Upper lobe of right lung (tissue), 1 donor: ENCODE data around the gene UQCRFS1. TPM values are rescaled to one million over a fixed set of nuclear protein-coding genes. Genes with fewer than 3 reads are reported as not detected.

Experiments
- ATAC-seq: fragments of 200-7000 bp; cut with Tn5 transposase; one replicate; pipeline ENCODE4 v1.9.1; 2020; ENCODE audit warnings: mild to moderate bottlenecking, moderate library complexity
- DNase-seq: peaks from one replicate; pipeline ENCODE4 v3.0.0-alpha.2; 2020
- H3K27ac ChIP-seq: fragments of 200-600 bp; one replicate; pipeline ENCODE4 v1.8.0; 2022
- H3K27me3 ChIP-seq: fragments of 200-600 bp; one replicate; pipeline ENCODE4 v1.8.0; 2022; ENCODE audit warnings: mild to moderate bottlenecking
- H3K36me3 ChIP-seq: fragments of 200-600 bp; one replicate; pipeline ENCODE4 v1.8.0; 2022
- H3K4me1 ChIP-seq: fragments of 200-600 bp; one replicate; pipeline ENCODE4 v1.8.0; 2022
- H3K4me3 ChIP-seq: fragments of 200-600 bp; one replicate; pipeline ENCODE4 v1.8.0; 2022; ENCODE audit warnings: mild to moderate bottlenecking
- H3K9me3 ChIP-seq: fragments of 200-600 bp; one replicate; pipeline ENCODE4 v1.8.0; 2022
- CTCF ChIP-seq: fragments of 200-600 bp; IDR thresholded peaks from one replicate; pipeline ENCODE4 v1.8.0; 2022; ENCODE audit warnings: antibody characterized with exemption
- intact Hi-C: fragments of 100-400 bp; cut with DNase I; formaldehyde crosslinking; loops from one replicate; pipeline ENCODE4 v1.11.0; 2022
- total RNA-seq: library from RNA; stranded (reverse); fragmentation: NEBNext Ultra II Directional; extraction: Animal tissue kit (Norgen Biotek cat#: 25700); gene quantifications from one replicate; pipeline ENCODE4 v1.2.1, GENCODE V29; 2021
- donor health status: DM: no; HTN: yes; CAD: no; lungs with severe emphysema.

UQCRFS1 gene
- total RNA-seq, 1 donor from 2014 or later = 21.7 TPM

GRCh38 chr19:29201855-29202254 lies 11.1 kb downstream of the UQCRFS1 start:
- Histone ChIP-seq H3K27ac (no peak overlapping the region), H3K36me3 (peaks cover 18% of the 10 kb centered on the region), H3K4me3 (no peak overlapping the region), H3K27me3 (no peaks in the 10 kb centered on the region), H3K9me3 (no peaks in the 10 kb centered on the region), H3K4me1 (no peaks in the 10 kb centered on the region)
- intact Hi-C loops = no loop called here
- ATAC-seq = no peak
- no peak for DNase-seq
- no peak for TF ChIP-seq CTCF

- Histone ChIP-seq H3K27me3 (no peaks in the 10 kb centered on the region), H3K27ac (no peak overlapping the region), H3K9me3 (no peaks in the 10 kb centered on the region), H3K4me1 (no peaks in the 10 kb centered on the region), H3K36me3 (no peaks in the 10 kb centered on the region), H3K4me3 (no peak overlapping the region)
- intact Hi-C loops = no loop called here
- no peak for TF ChIP-seq CTCF
- ATAC-seq = no peak
- DNase-seq = no peak
These were observed 18.3 kb downstream of the UQCRFS1 start for GRCh38 chr19:29194658-29195057.

DNA sequence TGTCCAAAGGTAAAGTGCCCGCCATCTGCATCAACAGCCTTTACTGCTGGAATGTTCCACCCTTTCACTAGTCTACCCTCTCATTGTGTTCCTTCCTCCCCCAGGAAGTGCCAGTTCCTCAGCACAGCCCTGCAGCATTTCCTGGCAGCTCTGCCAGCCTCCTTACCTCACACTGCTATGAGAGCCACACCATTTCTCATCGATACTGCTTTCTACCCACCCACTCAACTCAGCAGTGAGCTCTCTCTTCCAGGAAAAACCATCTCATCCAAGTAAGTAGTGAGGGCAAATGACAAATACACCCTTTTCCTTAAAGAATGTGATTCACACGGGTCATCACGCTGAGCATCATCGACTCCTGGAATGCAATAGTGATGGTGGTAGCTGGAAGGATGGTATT lies 19.8 kb downstream of the UQCRFS1 start:
- Histone ChIP-seq H3K27me3 (no peaks in the 10 kb centered on the region), H3K4me1 (no peaks in the 10 kb centered on the region), H3K27ac (no peak overlapping the region), H3K9me3 (no peaks in the 10 kb centered on the region), H3K4me3 (no peak overlapping the region), H3K36me3 (no peaks in the 10 kb centered on the region)
- DNase-seq = no peak
- intact Hi-C loops = no loop called here
- no peak for ATAC-seq
- no peak for TF ChIP-seq CTCF

GRCh38 chr19:29191005-29191404 lies 21.9 kb downstream of the UQCRFS1 start:
- Histone ChIP-seq H3K36me3 (no peaks in the 10 kb centered on the region), H3K4me1 (no peaks in the 10 kb centered on the region), H3K27me3 (no peaks in the 10 kb centered on the region), H3K27ac (no peak overlapping the region), H3K9me3 (no peaks in the 10 kb centered on the region), H3K4me3 (no peak overlapping the region)
- DNase-seq (no peak), ATAC-seq (no peak)
- TF ChIP-seq CTCF = no peak
- intact Hi-C loops = no loop called here

GRCh38 chr19:29189033-29189360 lies 24.0 kb downstream of the UQCRFS1 start:
- Histone ChIP-seq H3K4me3 (no peak overlapping the region), H3K27me3 (peaks cover 5% of the 10 kb centered on the region), H3K4me1 (no peaks in the 10 kb centered on the region), H3K36me3 (no peaks in the 10 kb centered on the region), H3K9me3 (no peaks in the 10 kb centered on the region), H3K27ac (no peak overlapping the region)
- intact Hi-C loops = no loop called here
- DNase-seq = no peak
- ATAC-seq = no peak
- no peak for TF ChIP-seq CTCF

DNA sequence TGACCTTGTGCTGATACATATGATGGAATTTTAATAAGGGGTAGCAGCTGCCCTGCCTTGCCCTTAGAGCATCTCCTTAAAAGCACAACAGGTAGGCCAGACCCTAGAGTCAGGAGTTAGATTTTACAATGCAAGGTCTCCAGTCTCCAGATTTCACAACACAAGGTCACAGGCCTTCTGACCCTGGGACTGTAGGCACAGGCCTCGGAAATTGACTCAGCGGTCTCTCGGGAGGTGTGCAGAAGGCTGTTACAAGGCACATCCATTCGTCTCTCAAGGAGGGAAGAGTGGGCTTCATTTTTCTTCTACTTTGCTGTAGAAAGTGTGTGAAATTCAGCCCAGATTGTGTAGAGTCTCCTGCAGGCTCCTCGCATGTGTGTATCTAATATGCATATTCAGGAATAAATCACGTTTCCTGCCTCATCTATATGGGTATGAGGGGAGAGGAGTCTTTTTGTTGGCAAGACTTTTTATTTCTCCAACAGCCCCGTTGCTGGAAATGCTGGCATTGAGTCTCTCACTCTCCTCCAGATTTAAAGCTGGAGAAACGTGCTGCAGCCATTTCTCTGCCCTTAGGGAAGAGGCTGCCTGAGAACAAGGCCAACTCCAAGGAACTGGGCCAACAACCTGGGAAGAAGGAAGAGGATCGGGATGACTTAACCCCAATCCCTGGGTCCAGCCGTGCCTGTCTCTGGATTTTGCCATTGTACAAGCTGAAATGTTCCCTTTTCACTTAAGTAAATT lies 24.5 kb downstream of the UQCRFS1 start:
- no peaks in the 10 kb centered on the region for H3K9me3 ChIP-seq

More for the DNA sequence above, 24.5 kb downstream of the UQCRFS1 start:
- no peak for TF ChIP-seq CTCF
- peaks cover 8% of the 10 kb centered on the region for H3K27me3 ChIP-seq
- intact Hi-C loops = no loop called here
- no peaks in the 10 kb centered on the region for H3K36me3 ChIP-seq
- no peak overlapping the region for H3K27ac ChIP-seq
- H3K4me1 ChIP-seq = no peaks in the 10 kb centered on the region
- ATAC-seq (no peak), DNase-seq (no peak)
- no peak overlapping the region for H3K4me3 ChIP-seq
